ENCODE data around the gene GNA12. TPM values are rescaled to one million over a fixed set of nuclear protein-coding genes. Genes with fewer than 3 reads are reported as not detected.

GNA12 gene
- total and polyA plus RNA-seq, 12 donors, result 8.2 to 65.1 (median 42.9) TPM

- TF ChIP-seq, protein P1, sequence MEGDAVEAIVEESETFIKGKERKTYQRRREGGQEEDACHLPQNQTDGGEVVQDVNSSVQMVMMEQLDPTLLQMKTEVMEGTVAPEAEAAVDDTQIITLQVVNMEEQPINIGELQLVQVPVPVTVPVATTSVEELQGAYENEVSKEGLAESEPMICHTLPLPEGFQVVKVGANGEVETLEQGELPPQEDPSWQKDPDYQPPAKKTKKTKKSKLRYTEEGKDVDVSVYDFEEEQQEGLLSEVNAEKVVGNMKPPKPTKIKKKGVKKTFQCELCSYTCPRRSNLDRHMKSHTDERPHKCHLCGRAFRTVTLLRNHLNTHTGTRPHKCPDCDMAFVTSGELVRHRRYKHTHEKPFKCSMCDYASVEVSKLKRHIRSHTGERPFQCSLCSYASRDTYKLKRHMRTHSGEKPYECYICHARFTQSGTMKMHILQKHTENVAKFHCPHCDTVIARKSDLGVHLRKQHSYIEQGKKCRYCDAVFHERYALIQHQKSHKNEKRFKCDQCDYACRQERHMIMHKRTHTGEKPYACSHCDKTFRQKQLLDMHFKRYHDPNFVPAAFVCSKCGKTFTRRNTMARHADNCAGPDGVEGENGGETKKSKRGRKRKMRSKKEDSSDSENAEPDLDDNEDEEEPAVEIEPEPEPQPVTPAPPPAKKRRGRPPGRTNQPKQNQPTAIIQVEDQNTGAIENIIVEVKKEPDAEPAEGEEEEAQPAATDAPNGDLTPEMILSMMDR (IDR thresholded peaks at IDR 0.05), result no peak
- TF ChIP-seq POLR2A (IDR thresholded peaks at IDR 0.05), result no peak
- H3K4me3 ChIP-seq, result peak overlapping the region in 1 of 4 donors; percentile 42
- peak overlapping the region; percentile 92 to 99 (median 95) for H3K27ac ChIP-seq
- H3K27me3 ChIP-seq, result no peaks in the 10 kb centered on the region
- intact Hi-C loops (cut with DNase I), result no loop called here
- peak in 2 of 7 donors; percentile 36 to 40 for DNase-seq
- no peaks in the 10 kb centered on the region for H3K9me3 ChIP-seq (replicated peaks in 1 of 3)
- H3K4me1 ChIP-seq (replicated peaks in 1 of 2), result peaks cover 21 to 27% of the 10 kb centered on the region in 2 donors
- H3K36me3 ChIP-seq (replicated peaks in 1 of 2), result no peaks in the 10 kb centered on the region
- 76 to 85% (median 83%) methylated on average over 14 to 22 of the region's 22 CpGs for WGBS, 4 donors
Measured at GRCh38 chr7:2862831-2863361, 18.8 kb upstream of the GNA12 start.

DNA sequence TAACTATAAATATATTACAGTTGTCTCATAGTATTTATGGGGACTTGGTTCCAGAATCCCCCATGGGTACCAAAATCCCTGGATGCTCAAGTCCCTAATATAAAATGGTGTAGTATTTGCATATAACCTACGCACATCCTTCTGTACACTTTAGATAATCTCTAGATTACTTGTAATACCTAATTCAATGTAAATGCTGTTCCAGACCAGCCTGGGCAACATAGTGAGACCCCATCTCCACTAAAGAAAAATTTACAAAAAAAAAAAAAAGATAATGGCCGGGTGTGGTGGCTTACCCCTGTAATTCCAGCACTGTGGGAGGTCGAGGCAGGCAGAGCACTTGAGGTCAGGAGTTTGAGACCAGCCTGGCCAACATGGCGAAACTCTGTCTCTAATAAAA is 17.4 kb upstream of the GNA12 start:
- Histone ChIP-seq H3K4me3 (no peak overlapping the region), H3K9me3 (replicated peaks in 1 of 3) (no peaks in the 10 kb centered on the region), H3K27ac (no peak overlapping the region), H3K27me3 (no peaks in the 10 kb centered on the region), H3K4me1 (replicated peaks in 1 of 2) (peaks cover 21 to 27% of the 10 kb centered on the region in 2 donors), H3K36me3 (replicated peaks in 1 of 2) (no peaks in the 10 kb centered on the region)
- TF ChIP-seq, protein P1 (IDR thresholded peaks at IDR 0.05), result no peak
- no peak for TF ChIP-seq POLR2A (IDR thresholded peaks at IDR 0.05)
- WGBS, 4 donors, result 91 to 96% (median 93%) methylated on average over 4 of the region's 4 CpGs
- DNase-seq, result no peak
- intact Hi-C loops (cut with DNase I), result no loop called here

- no peaks in the 10 kb centered on the region for H3K36me3 ChIP-seq (replicated peaks in 1 of 2)
- H3K4me3 ChIP-seq, result no peak overlapping the region
- no peaks in the 10 kb centered on the region for H3K9me3 ChIP-seq (replicated peaks in 1 of 3)
- no peaks in the 10 kb centered on the region for H3K27me3 ChIP-seq
- peaks cover 21 to 27% of the 10 kb centered on the region in 2 donors for H3K4me1 ChIP-seq (replicated peaks in 1 of 2)
- intact Hi-C loops (cut with DNase I), result no loop called here
- TF ChIP-seq POLR2A (IDR thresholded peaks at IDR 0.05), result no peak
- TF ChIP-seq, protein P1 (IDR thresholded peaks at IDR 0.05), result no peak
- peak in 1 of 7 donors; percentile 82 for DNase-seq
- no peak overlapping the region for H3K27ac ChIP-seq
- 81 to 89% (median 86%) methylated on average over 13 to 14 of the region's 14 CpGs for WGBS, 4 donors
Measured at GRCh38 chr7:2860627-2861133, 16.6 kb upstream of the GNA12 start.

DNA sequence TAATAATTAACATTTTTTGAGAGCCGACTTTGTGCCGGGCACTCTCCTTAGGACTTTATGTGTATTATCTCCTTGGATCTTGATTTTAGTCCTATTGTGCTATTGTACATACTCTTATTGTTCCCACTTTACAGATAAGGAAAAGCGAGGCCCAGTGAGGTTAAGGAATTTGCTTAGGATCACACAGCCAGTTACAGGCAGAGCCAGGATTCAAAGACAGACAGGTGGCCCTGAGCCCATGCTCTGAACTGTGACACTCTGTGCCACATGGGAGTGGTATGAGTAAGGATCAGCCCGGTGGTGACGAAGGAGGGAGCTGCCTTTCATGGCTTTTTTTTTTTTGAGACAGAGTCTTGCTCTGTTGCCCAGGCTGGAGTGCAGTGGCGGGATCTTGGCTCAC is 15.8 kb upstream of the GNA12 start:
- H3K27me3 ChIP-seq, result no peaks in the 10 kb centered on the region
- 82 to 89% (median 85%) methylated on average over 4 to 6 of the region's 6 CpGs for WGBS, 4 donors
- no peak overlapping the region for H3K4me3 ChIP-seq
- no peaks in the 10 kb centered on the region for H3K9me3 ChIP-seq (replicated peaks in 1 of 3)
- no peaks in the 10 kb centered on the region for H3K36me3 ChIP-seq (replicated peaks in 1 of 2)
- intact Hi-C loops (cut with DNase I), result no loop called here
- TF ChIP-seq, protein P1 (IDR thresholded peaks at IDR 0.05), result no peak
- no peak for TF ChIP-seq POLR2A (IDR thresholded peaks at IDR 0.05)
- DNase-seq, result no peak
- H3K27ac ChIP-seq, result no peak overlapping the region
- H3K4me1 ChIP-seq (replicated peaks in 1 of 2), result peaks cover 21 to 23% of the 10 kb centered on the region in 2 donors

Measured in adrenal gland (tissue), 12 donors.